Kidney epithelial cell (primary cell): ENCODE measurements around the gene ASPSCR1. TPM values are rescaled to one million over a fixed set of nuclear protein-coding genes. Genes with fewer than 3 reads are reported as not detected.

Source experiments
- DNase-seq: peaks from one replicate; pipeline ENCODE4 v3.0.0-alpha.2; 2010; ENCODE audit warnings: low read depth
- H3K27me3 ChIP-seq: 2 replicates; pipeline ENCODE4 v1.6.0; 2011; ENCODE audit warnings: low read length; ENCODE audit not compliant: control insufficient read depth, insufficient read depth
- H3K36me3 ChIP-seq: 2 replicates; pipeline ENCODE4 v1.5.1; 2011; ENCODE audit warnings: low read length; ENCODE audit not compliant: control insufficient read depth, insufficient read depth
- H3K4me3 ChIP-seq: 2 replicates; pipeline ENCODE4 v1.5.1; 2011; ENCODE audit warnings: low read depth, mild to moderate bottlenecking, control low read depth, low read length
- CTCF ChIP-seq: IDR thresholded peaks from 2 replicates; pipeline ENCODE4 v1.5.1; 2011; ENCODE audit warnings: mild to moderate bottlenecking, moderate library complexity, low read length, control low read depth, inconsistent platforms; ENCODE audit not compliant: insufficient read depth, poor library complexity, severe bottlenecking
- total RNA-seq: library from RNA; depleted of rRNA; stranded (reverse); fragments of >200 nt; gene quantifications from 2 replicates; pipeline ENCODE4 v1.2.3, GENCODE V29; 2015

ASPSCR1 gene
- total RNA-seq, 1 donor from 2014 or later, result 19.5 TPM

- TF ChIP-seq CTCF, result no peak
- Histone ChIP-seq H3K4me3 (no peak overlapping the region), H3K36me3 (no peaks in the 10 kb centered on the region), H3K27me3 (peaks cover 9% of the 10 kb centered on the region)
- no peak for DNase-seq
Observed at GRCh38 chr17:81930142-81931125, 47.0 kb upstream of the ASPSCR1 start.

- DNase-seq, result no peak
- no peak for TF ChIP-seq CTCF
- peaks cover 9% of the 10 kb centered on the region for H3K27me3 ChIP-seq
- no peak overlapping the region for H3K4me3 ChIP-seq
- H3K36me3 ChIP-seq, result no peaks in the 10 kb centered on the region
Observed at GRCh38 chr17:81931189-81931556, 46.3 kb upstream of the ASPSCR1 start.

GRCh38 chr17:81931557-81932332 is 45.7 kb upstream of the ASPSCR1 start:
- H3K4me3 ChIP-seq, result no peak overlapping the region
- TF ChIP-seq CTCF, result no peak
- H3K36me3 ChIP-seq, result peaks cover 2% of the 10 kb centered on the region
- no peak for DNase-seq
- peaks cover 9% of the 10 kb centered on the region for H3K27me3 ChIP-seq

- no peak overlapping the region for H3K4me3 ChIP-seq
- no peak for DNase-seq
- TF ChIP-seq CTCF, result no peak
- H3K27me3 ChIP-seq, result peaks cover 9% of the 10 kb centered on the region
- peaks cover 2% of the 10 kb centered on the region for H3K36me3 ChIP-seq
Observed at GRCh38 chr17:81932333-81932983, 45.0 kb upstream of the ASPSCR1 start.

GRCh38 chr17:81933178-81933699 is 44.2 kb upstream of the ASPSCR1 start:
- no peak for DNase-seq
- no peak for TF ChIP-seq CTCF
- H3K4me3 ChIP-seq, result no peak overlapping the region
- peaks cover 8% of the 10 kb centered on the region for H3K27me3 ChIP-seq
- H3K36me3 ChIP-seq, result peaks cover 2% of the 10 kb centered on the region
